Measurements from ENCODE around the gene BET1L.
A peak's percentile ranks its signal among the peaks of the same experiment; 100 is the strongest.

BET1L gene

GRCh38 chr11:211295-211694 is 4.1 kb upstream of the BET1L start:
- TF ChIP-seq JUND (IDR thresholded peaks at IDR 0.05; ENCODE audit: low read depth) = no peak
- in situ Hi-C loops (cut with HindIII; ENCODE audit: low pct_unique_long_range_greater_than_20kb, low sequenced_read_pairs) = no loop called here

GRCh38 chr11:210803-211180 is 3.6 kb upstream of the BET1L start:
- TF ChIP-seq JUND (IDR thresholded peaks at IDR 0.05; ENCODE audit: low read depth) = no peak
- in situ Hi-C loops (cut with HindIII; ENCODE audit: low pct_unique_long_range_greater_than_20kb, low sequenced_read_pairs) = no loop called here
- no peak for DNase-seq (ENCODE audit: low read depth in 1 of 2, low spot score in 1 of 2)

More at GRCh38 chr11:211295-211694, 4.1 kb upstream of the BET1L start:
- DNase-seq (ENCODE audit: low read depth in 1 of 2, low spot score in 1 of 2) = no peak

GRCh38 chr11:210122-210802 is 3.1 kb upstream of the BET1L start:
- TF ChIP-seq JUND (IDR thresholded peaks at IDR 0.05; ENCODE audit: low read depth) = no peak
- in situ Hi-C loops (cut with HindIII; ENCODE audit: low pct_unique_long_range_greater_than_20kb, low sequenced_read_pairs) = no loop called here
- DNase-seq (ENCODE audit: low read depth in 1 of 2, low spot score in 1 of 2) = no peak

GRCh38 chr11:209275-210121 is 2.3 kb upstream of the BET1L start:
- no peak for DNase-seq (ENCODE audit: low read depth in 1 of 2, low spot score in 1 of 2)
- no peak for TF ChIP-seq JUND (IDR thresholded peaks at IDR 0.05; ENCODE audit: low read depth)
- in situ Hi-C loops (cut with HindIII; ENCODE audit: low pct_unique_long_range_greater_than_20kb, low sequenced_read_pairs) = no loop called here

- TF ChIP-seq JUND (IDR thresholded peaks at IDR 0.05; ENCODE audit: low read depth) = no peak
- DNase-seq (ENCODE audit: low read depth in 1 of 2, low spot score in 1 of 2) = no peak
- in situ Hi-C loops (cut with HindIII; ENCODE audit: low pct_unique_long_range_greater_than_20kb, low sequenced_read_pairs) = no loop called here
Measured at GRCh38 chr11:208917-209260, 1.7 kb upstream of the BET1L start.

- no peak for TF ChIP-seq JUND (IDR thresholded peaks at IDR 0.05; ENCODE audit: low read depth)
- DNase-seq (ENCODE audit: low read depth in 1 of 2, low spot score in 1 of 2) = peak; percentile 69 to 80
- in situ Hi-C loops (cut with HindIII; ENCODE audit: low pct_unique_long_range_greater_than_20kb, low sequenced_read_pairs) = no loop called here
Measured at GRCh38 chr11:208181-208916, 1.1 kb upstream of the BET1L start.

GRCh38 chr11:207863-208180 is 623 bp upstream of the BET1L start:
- in situ Hi-C loops (cut with HindIII; ENCODE audit: low pct_unique_long_range_greater_than_20kb, low sequenced_read_pairs) = no loop called here
- TF ChIP-seq JUND (IDR thresholded peaks at IDR 0.05; ENCODE audit: low read depth) = no peak
- peak; percentile 21 to 22 for DNase-seq (ENCODE audit: low read depth in 1 of 2, low spot score in 1 of 2)

- in situ Hi-C loops (cut with HindIII; ENCODE audit: low pct_unique_long_range_greater_than_20kb, low sequenced_read_pairs) = no loop called here
- peak; percentile 23 to 50 for DNase-seq (ENCODE audit: low read depth in 1 of 2, low spot score in 1 of 2)
- no peak for TF ChIP-seq JUND (IDR thresholded peaks at IDR 0.05; ENCODE audit: low read depth)
Measured at GRCh38 chr11:206526-207207, 532 bp downstream of the BET1L start.

- no peak for DNase-seq (ENCODE audit: low read depth in 1 of 2, low spot score in 1 of 2)
- in situ Hi-C loops (cut with HindIII; ENCODE audit: low pct_unique_long_range_greater_than_20kb, low sequenced_read_pairs) = no loop called here
- no peak for TF ChIP-seq JUND (IDR thresholded peaks at IDR 0.05; ENCODE audit: low read depth)
Measured at GRCh38 chr11:206002-206384, 1.2 kb downstream of the BET1L start.

GRCh38 chr11:205221-206001 is 1.8 kb downstream of the BET1L start:
- TF ChIP-seq JUND (IDR thresholded peaks at IDR 0.05; ENCODE audit: low read depth) = no peak
- DNase-seq (ENCODE audit: low read depth in 1 of 2, low spot score in 1 of 2) = no peak
- in situ Hi-C loops (cut with HindIII; ENCODE audit: low pct_unique_long_range_greater_than_20kb, low sequenced_read_pairs) = no loop called here

- no peak for DNase-seq (ENCODE audit: low read depth in 1 of 2, low spot score in 1 of 2)
- no peak for TF ChIP-seq JUND (IDR thresholded peaks at IDR 0.05; ENCODE audit: low read depth)
- in situ Hi-C loops (cut with HindIII; ENCODE audit: low pct_unique_long_range_greater_than_20kb, low sequenced_read_pairs) = no loop called here
Measured at GRCh38 chr11:204587-205109, 2.6 kb downstream of the BET1L start.
